GM12875 (cell line): ENCODE data around the gene DDN.
A peak's percentile ranks its signal among the peaks of the same experiment; 100 is the strongest.

Experiments
- H3K4me3 ChIP-seq: one replicate; pipeline ENCODE4 v1.5.1; 2011; ENCODE audit warnings: low read depth, low read length, control low read depth
- TF ChIP-seq, protein P1 (sequence below): IDR thresholded peaks from 2 replicates; pipeline ENCODE4 v1.5.1; 2011; ENCODE audit warnings: low read depth, mild to moderate bottlenecking, control low read depth, inconsistent platforms, low read length, moderate library complexity, borderline replicate concordance; ENCODE audit not compliant: insufficient read depth

Gene DDN

DNA sequence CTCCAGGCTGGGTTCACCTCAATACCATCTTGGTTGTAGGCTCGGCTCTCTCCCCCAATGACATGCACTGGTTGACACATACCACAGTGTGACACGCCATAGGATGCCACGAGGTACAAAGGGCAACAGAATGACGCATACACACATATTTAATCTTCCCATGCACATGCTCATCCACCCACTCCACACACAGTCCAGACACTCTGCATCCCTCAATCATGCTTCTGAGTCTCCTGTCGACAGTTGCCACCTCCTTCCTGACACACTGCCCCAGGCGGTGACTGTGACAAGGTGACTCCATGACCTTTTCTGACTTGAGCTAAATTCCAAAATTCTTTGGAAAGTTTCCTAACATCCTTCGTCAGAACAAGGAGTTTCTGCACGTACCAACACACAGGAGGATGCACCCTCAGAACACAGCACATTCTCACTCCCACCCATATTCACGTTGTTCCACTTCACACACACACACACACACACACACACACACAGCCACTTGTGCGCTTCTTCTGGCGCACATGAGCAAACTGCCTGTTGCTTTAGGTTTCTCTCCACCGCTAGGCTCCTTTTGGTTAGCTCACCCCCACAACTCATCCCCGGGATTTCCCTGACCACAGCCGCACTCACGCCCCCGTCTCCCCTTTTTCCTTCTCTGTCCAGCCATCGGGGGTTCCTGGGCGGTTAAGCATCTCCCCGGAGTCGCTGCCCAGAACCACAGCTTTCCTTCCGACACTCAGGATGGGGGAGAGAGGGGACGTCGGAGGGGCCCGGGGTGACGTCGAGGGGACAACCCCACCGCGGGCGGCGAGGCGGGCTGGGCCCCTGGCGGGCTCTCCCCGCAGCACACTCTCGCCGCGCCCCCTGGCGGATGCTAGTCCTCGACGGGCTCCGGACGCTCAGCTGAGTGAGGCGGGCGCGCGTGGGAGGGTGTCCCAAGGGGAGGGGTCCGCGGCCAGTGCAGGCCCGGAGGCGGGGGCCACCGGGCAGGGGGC lies 21.6 kb downstream of the DDN start:
- H3K4me3 ChIP-seq = no peak overlapping the region

GRCh38 chr12:48973941-48974673 lies 25.1 kb downstream of the DDN start:
- TF ChIP-seq, protein P1, sequence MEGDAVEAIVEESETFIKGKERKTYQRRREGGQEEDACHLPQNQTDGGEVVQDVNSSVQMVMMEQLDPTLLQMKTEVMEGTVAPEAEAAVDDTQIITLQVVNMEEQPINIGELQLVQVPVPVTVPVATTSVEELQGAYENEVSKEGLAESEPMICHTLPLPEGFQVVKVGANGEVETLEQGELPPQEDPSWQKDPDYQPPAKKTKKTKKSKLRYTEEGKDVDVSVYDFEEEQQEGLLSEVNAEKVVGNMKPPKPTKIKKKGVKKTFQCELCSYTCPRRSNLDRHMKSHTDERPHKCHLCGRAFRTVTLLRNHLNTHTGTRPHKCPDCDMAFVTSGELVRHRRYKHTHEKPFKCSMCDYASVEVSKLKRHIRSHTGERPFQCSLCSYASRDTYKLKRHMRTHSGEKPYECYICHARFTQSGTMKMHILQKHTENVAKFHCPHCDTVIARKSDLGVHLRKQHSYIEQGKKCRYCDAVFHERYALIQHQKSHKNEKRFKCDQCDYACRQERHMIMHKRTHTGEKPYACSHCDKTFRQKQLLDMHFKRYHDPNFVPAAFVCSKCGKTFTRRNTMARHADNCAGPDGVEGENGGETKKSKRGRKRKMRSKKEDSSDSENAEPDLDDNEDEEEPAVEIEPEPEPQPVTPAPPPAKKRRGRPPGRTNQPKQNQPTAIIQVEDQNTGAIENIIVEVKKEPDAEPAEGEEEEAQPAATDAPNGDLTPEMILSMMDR = peak; percentile 65
- no peak overlapping the region for H3K4me3 ChIP-seq

More for the DNA sequence above, 21.6 kb downstream of the DDN start:
- TF ChIP-seq, protein P1 = peak; percentile 93

GRCh38 chr12:48973531-48973930 lies 25.6 kb downstream of the DDN start:
- TF ChIP-seq, protein P1 = no peak
- H3K4me3 ChIP-seq = no peak overlapping the region

DNA sequence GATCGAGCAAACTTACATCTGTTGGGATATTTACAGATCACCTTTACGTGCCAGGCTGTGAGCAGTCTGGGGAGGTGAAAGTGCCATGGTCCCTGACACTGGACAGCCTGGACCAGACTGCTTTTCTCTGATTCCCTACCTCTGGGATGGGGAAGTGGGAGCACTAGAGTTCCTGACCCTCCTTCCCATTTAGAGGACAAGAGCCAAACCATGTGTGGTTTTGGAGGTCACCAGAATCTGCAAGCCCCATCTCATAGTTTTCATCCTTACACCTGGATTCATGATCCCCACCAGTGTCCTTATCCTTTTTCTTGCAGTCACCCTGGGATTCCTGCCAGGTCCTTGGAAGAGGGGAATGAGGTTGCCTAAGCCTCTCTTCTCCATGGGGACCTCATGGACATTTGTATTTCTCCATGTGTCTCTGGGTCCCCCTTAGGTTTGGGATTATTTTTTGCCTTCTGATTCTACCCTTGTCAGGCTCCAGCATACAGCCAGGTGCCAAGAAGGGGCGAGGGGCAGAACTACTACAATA lies 26.2 kb downstream of the DDN start:
- TF ChIP-seq, protein P1 = no peak
- H3K4me3 ChIP-seq = no peak overlapping the region

DNA sequence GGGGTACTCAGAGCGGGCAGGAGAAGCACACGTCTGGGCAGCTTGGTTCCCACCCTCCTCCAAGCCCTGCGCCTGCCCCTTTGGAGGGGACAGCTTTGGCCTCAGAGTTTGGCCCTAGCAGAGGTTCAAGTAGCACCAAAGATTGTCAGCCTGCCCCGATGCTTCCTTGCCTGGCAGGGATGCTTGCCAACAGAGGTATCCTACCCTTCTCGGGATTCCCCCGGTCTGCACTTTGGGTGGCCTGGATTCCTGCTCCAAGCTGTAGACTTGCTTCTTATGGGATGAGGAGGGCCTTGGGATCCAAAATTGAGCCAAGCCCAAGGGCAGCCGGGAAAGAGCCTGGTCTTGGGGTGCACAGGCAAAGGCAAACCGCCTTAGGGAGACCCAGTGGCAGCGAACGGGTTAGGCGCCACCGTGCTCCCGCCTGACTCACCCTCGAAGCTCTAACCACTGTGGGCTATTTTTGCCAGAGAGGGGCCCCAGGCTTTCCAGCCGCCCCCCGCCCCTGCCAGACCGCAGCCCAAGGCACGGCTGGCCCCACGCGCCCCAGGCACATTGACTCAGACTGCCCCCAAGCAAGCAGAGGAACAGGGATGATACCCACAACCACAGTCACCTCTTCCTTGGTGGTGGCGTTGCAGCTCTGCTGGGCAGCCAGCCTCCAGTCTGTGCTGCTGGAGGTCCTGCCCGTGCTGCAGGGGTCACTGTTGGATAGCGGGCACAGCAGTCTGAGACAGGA lies 26.8 kb downstream of the DDN start:
- TF ChIP-seq, protein P1 = 0 out of 2 replicates have a peak, but pooled peaks have one; percentile 5
- H3K4me3 ChIP-seq = no peak overlapping the region

GRCh38 chr12:48970702-48971334 lies 28.4 kb downstream of the DDN start:
- H3K4me3 ChIP-seq = no peak overlapping the region
- TF ChIP-seq, protein P1 = no peak
